ENCODE measurements around the gene FGF1.

FGF1 gene

GRCh38 chr5:142696379-142696778 is 10.5 kb upstream of the FGF1 start:
- no peak for DNase-seq (ENCODE audit: low read depth)

DNA sequence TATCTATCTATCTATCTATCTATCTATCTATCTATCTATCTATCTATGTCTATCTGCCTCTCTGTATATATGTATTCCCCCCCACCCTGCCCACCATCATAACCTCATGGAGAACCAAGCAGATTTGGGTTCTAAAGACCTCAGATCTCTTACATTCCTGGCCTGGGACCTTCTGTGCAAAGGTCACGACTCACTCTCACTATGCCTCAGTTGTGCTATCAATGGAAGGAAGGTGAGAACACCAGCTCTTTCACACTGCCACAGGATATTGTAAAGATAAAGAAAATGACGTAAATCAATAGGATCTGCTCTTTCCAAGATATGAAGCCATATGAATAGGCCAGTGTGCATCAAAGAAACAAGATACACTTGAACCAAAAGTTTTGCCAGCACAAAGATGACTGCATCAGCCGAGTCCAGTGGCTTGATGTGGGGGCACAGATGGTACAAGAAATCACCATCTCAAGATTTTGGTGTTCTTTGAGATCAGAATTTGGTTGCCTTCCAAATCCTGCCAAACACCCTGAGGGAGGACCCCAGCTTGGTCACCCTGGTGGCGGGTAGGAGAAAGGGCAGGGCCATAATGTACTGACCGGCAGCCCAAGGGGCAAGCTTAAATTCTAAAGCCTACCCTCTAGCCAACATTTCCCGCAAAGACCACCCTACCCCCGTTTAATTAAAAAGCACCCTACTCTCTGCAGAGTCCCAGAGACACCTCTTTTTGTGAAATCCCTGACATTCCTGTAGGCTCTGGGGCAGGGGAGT is 8.4 kb upstream of the FGF1 start:
- DNase-seq (ENCODE audit: low read depth), result no peak

DNA sequence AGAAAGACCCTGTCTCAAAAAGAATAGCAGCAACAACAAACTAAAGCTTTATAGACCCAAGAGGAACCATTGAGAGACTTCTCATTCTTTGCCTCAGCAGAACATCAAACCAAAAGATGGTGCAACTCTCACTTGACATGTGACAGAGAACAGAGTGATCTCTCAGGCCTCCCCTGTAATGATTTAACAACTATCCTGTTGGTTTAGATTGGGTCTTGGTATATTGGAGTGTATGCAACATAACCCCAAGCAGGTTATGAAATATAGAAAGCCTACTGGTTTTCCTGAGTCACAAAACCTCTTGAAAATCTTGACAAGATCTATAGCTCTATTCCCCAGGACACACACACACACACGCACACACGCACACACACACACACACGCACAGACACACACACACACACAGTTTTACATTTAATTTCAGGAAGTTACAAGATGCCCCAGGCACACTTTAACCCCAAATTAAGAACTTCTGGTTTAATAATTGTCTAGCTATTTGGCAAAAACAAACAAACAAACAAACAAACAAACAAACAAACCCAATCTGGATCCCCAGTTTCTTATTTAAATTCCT is 6.5 kb upstream of the FGF1 start:
- no peak for DNase-seq (ENCODE audit: low read depth)

DNA sequence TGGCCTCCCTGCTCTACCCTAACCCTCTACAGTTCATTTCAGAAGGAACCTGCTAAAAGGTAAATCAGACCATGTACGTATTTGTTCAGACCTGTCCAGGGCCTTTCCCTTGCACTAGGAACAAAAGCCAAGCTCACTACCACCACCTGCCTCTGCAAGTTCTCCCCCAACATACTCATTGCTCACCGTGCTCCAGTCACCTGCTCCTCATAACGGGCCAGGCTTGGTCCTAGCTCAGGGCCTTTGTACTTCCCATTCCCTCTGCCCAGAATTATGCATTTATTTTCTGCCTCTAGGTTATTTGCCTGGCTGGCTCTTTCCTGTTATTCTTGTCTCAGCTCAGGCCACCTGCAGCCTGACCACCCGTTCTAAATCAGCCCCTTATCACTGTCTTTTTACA is 4.8 kb upstream of the FGF1 start:
- no peak for DNase-seq (ENCODE audit: low read depth)

- no peak for DNase-seq (ENCODE audit: low read depth)
Measured at GRCh38 chr5:142689081-142689480, 3.2 kb upstream of the FGF1 start.

- no peak for DNase-seq (ENCODE audit: low read depth)
Measured at GRCh38 chr5:142688281-142688989, 2.5 kb upstream of the FGF1 start.

GRCh38 chr5:142686968-142687367 is 1.1 kb upstream of the FGF1 start:
- DNase-seq (ENCODE audit: low read depth), result no peak

DNA sequence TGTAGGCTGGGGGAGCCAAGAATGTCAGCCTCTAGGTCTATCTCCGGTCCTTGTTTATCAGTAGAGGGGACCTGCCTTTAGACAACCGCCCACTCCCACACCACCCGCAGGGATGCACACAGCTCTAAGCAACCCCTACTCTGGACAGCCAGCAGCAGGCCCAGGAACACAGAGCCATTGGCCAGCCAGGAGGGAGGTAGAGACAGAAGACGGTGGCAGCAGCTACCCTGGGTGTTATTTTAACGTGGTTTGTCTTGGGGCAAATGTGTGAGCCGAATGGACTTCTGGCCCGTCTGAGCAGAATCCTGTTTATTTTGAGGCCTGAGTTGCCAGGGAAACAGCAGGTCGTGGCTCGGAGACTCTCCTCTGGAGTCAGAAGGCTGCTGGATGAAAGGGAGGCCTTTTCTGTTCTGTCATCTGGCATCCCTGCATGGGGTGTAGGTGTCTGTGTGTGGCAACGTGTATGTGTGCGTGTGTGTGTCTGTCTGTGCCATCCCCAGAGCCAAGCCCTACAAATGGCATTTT is 382 bp upstream of the FGF1 start:
- DNase-seq (ENCODE audit: low read depth), result no peak

GRCh38 chr5:142684508-142685041 is 1.3 kb downstream of the FGF1 start:
- no peak for DNase-seq (ENCODE audit: low read depth)

GRCh38 chr5:142683881-142684505 is 1.9 kb downstream of the FGF1 start:
- DNase-seq (ENCODE audit: low read depth), result no peak

GRCh38 chr5:142683116-142683515 is 2.8 kb downstream of the FGF1 start:
- no peak for DNase-seq (ENCODE audit: low read depth)

DNA sequence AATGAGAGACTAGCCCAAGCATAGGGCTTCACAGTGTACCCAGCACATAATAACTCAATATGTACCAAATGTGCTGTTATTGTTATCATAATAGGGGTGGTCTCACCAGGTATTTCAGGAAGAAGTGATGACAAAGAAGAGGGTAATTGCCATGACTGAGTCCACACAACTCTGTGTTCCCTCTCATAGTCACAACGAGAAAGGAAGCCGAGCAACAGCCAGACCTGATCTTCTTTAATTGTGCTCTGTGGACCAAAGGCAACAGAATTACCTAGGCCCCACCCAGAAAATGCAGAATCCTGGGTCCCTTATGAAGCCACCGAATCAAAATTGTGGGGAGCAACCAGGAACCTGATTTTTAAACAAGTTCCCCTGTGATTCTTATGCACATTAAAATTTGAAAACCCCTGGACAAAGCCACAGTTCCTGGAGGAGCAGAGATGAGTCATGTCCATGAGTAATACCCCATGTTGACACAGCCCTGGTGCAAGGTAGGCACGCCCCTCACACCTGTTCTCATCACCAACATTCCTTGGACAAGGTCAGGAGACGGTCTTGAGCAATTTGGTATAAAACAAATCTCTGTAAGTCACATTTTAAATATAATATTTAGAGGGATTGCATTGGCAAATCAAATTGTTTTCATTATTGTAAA is 5.2 kb downstream of the FGF1 start:
- no peak for DNase-seq (ENCODE audit: low read depth)

- no peak for DNase-seq (ENCODE audit: low read depth)
Measured at GRCh38 chr5:142679744-142680143, 6.1 kb downstream of the FGF1 start.

DNA sequence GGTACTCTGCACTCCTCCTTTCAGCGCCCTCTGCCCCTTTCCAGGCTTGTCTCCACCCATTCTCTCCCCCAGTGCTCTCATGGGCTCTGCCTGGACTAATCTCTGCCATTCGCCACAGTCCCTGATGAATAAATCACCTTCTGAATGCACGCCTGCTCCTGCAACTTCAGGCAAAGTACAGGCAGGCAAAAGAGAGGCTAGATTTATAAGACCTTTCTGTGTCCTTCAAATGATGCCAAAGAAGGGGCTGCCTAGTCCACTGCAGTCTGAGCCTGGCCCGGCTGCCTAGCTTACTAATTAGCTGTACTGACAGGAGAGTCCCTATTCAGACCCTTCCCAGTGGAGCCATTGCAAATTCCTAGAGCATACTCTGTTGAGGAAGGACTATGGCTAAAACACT is 7.4 kb downstream of the FGF1 start:
- DNase-seq (ENCODE audit: low read depth), result no peak

GRCh38 chr5:142677198-142677597 is 8.7 kb downstream of the FGF1 start:
- DNase-seq (ENCODE audit: low read depth), result no peak

DNA sequence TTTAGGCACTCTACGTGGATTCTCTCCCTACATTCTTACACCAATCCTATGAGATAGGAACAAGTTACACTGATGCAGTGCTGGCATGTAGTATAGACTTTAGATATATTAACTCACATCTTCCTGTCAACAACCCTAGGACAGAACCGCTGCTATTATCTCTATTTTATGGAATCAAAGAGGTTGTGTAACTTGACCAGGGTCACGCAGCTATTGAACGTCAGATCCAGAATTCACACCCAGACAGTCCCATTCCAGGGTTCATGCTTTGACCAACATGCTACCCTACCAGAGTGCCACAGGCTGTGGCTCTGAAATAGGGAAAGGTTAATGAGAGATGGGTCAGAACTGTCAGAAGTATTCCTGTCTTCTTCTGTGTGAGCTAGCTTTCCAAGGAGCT is 9.6 kb downstream of the FGF1 start:
- no peak for DNase-seq (ENCODE audit: low read depth)

DNA sequence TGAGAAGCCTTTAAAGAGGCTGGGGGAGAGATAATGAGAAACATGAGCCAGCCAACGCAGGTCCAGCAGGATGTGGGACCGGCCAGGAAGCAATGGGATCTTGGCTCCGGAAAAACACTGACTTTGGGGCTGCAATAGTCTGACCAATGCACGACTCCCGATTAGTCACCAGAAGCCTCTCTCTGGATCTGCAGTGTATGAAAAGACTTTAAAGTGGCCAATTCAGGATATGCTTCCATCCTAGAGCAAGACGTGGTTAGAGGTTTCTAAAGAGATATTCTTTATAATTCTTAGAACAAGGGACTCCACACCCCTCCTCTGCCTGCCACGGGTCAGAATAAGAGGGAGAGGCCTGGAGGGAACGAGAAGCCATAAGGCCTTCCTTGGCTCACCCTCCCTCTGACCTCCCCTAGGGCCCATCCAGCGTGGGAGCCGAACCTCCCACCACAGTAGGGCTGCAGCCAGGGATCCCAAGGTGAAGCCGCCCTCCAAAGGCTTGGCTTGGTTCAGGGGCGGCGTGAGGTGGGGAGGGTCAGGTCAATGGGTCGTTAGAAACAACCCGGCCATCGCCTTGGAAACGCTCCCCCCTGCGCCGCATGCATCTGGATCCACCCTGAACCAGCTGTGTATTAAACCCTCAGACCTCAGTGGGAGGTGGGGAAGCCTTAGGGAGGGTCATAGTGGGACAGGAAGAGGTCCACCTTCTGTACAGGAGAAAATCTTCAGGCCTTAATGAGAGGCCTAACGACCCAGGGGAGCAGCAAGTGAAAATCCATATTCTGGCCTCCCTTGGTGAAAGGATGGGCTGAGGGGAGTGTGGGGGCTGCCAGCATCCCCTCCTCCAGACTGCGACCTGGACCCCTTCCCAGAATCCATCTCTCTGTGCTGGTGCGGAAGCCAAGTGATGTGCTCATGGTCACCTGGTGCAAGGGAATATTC is 11.1 kb downstream of the FGF1 start:
- DNase-seq (ENCODE audit: low read depth), result no peak

DNA sequence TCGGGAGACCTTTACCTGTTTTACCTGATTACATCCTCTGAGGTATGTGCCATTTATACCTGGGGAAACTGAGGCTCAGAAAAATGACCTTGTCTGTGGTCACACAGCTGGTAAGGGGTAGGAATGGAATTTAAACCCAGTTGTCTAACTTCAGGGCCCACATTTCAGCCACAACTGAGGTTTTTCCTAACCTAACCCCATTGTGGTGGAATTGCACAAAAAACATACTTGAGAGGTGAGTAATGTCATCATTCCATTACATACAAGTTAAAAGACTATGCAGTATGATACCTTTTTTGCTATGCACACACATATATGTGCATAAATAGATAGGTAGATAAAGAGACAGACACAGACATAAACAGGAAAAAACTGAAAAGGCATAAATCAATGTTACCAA is 14.1 kb downstream of the FGF1 start:
- DNase-seq (ENCODE audit: low read depth), result no peak

- DNase-seq (ENCODE audit: low read depth), result no peak
Measured at GRCh38 chr5:142671266-142671665, 14.6 kb downstream of the FGF1 start.

DNA sequence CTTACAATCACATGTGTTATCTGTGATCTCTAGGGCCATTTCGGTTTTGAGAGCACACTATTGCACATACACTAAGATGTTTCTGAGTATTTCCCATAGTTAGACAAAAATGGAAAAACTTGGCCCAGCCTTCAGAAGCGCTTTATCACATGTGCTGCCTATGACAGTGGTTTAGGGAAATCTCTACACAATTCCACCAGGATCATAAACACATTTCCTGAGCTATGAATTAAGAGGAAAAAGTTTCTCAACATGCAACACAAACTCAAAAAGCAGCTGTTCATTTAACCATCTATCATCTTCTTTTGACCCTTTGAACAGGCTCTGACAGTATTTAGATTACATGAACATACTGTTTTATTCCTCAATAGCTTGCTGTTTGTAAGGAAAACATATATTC is 15.1 kb downstream of the FGF1 start:
- DNase-seq (ENCODE audit: low read depth), result no peak

DNA sequence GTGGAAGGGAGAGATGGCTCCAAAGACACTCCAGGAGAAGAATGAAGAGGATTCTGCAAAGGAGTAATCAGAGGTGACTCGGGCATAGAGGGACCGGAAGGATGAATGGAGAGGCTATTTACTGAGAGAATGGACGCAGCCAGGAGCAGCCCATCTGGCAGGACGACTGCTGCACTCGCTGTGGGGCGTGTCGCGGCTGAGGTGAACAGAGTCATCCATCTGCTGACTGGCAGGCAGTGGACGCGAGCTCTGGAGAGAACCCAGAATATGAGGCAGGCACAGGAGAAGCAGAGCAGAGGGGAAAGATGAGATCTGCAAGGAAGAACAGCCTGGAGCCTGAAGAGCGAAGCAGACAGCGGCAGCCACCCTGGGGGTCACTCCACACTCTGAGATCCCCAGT is 16.4 kb downstream of the FGF1 start:
- DNase-seq (ENCODE audit: low read depth), result no peak
